IPS-NIHi11 (cell line): Measurements from ENCODE around the gene PLCD4.

Source experiments
- DNase-seq: peaks from one replicate; pipeline ENCODE4 v3.0.0; 2012; ENCODE audit warnings: mixed read lengths, low spot score

PLCD4 gene

GRCh38 chr2:218664653-218665052 is 57.0 kb downstream of the PLCD4 start:
- no peak for DNase-seq

- no peak for DNase-seq
Observed at GRCh38 chr2:218671097-218671653, 63.5 kb downstream of the PLCD4 start.

- peak; percentile 96 for DNase-seq
Observed at GRCh38 chr2:218671654-218672566, 64.2 kb downstream of the PLCD4 start, which contains the start of the genes RNF25 and STK36. RNF25 (minus strand) TSS chr2:218672002; CDS start chr2:218671970, 32 bp downstream. STK36 (plus strand) TSS chr2:218672086; CDS start chr2:218672830, 744 bp downstream.

GRCh38 chr2:218679119-218679518 is 71.4 kb downstream of the PLCD4 start:
- DNase-seq, result no peak

GRCh38 chr2:218680061-218680460 is 72.4 kb downstream of the PLCD4 start:
- no peak for DNase-seq
